Measurements from ENCODE around the gene SDCBP2. TPM values are rescaled to one million over a fixed set of nuclear protein-coding genes. Genes with fewer than 3 reads are reported as not detected.

Gene SDCBP2
- total RNA-seq, 4 donors from 2014 or later, result 90.2 to 175 (median 134) TPM

- TF ChIP-seq POLR2A (IDR thresholded peaks at IDR 0.05) (no peak), CTCF (IDR thresholded peaks at IDR 0.05) (no peak)
- peaks cover 0 to 9% (median 7%) of the 10 kb centered on the region in 3 donors for H3K4me1 ChIP-seq
- no peaks in the 10 kb centered on the region for H3K27me3 ChIP-seq
- no peak for DNase-seq
- no peaks in the 10 kb centered on the region for H3K9me3 ChIP-seq
- 67 to 72% methylated on average over 9 to 12 of the region's 12 CpGs for WGBS, 2 donors
- intact Hi-C loops (cut with DNase I), result no loop called here
- no peak overlapping the region for H3K27ac ChIP-seq
- H3K36me3 ChIP-seq, result peaks cover 0 to 17% (median 0%) of the 10 kb centered on the region in 3 donors
- no peak overlapping the region for H3K4me3 ChIP-seq
These were observed 26.0 kb downstream of the SDCBP2 start for GRCh38 chr20:1302685-1303541.

DNA sequence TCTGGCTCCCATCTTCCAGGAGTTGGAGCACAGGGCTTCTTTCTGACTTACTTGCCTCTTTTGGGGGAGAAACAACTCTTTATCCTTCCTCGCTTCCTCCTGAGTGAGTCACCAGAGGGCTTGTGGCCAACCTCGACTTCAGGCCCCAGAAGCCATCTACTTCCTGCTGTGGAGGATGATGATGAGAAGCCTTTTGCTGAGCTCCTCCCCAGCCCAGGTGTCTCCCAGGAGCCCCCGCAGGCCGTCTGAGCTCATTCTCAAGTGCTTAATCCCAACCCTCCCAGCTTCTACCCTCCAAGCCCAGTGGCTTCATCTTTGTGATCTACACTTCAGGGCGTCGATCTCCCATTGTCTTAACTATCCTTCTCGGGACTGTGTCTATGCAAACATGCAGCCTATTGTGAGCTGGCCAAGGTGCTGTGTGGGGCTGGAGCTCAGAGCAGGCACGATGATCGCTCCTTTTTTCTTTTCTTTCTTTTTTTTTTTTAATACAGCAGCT, 27.9 kb downstream of the SDCBP2 start:
- Histone ChIP-seq H3K9me3 (no peaks in the 10 kb centered on the region), H3K27ac (no peak overlapping the region), H3K4me3 (no peak overlapping the region), H3K4me1 (peaks cover 0 to 9% (median 7%) of the 10 kb centered on the region in 3 donors), H3K27me3 (no peaks in the 10 kb centered on the region), H3K36me3 (peaks cover 0 to 16% (median 0%) of the 10 kb centered on the region in 3 donors)
- TF ChIP-seq CTCF (IDR thresholded peaks at IDR 0.05) (no peak), POLR2A (IDR thresholded peaks at IDR 0.05) (no peak)
- 42 to 45% methylated on average over 9 of the region's 9 CpGs for WGBS, 2 donors
- intact Hi-C loops (cut with DNase I), result no loop called here
- no peak for DNase-seq

GRCh38 chr20:1300083-1300840, 28.7 kb downstream of the SDCBP2 start:
- H3K4me1 ChIP-seq, result peaks cover 0 to 9% (median 7%) of the 10 kb centered on the region in 3 donors
- H3K9me3 ChIP-seq, result no peaks in the 10 kb centered on the region
- no peak overlapping the region for H3K27ac ChIP-seq
- no peak for TF ChIP-seq POLR2A (IDR thresholded peaks at IDR 0.05)
- TF ChIP-seq CTCF (IDR thresholded peaks at IDR 0.05), result no peak
- H3K4me3 ChIP-seq, result no peak overlapping the region
- intact Hi-C loops (cut with DNase I), result no loop called here
- WGBS, 2 donors, result 84 to 91% methylated on average over 7 to 8 of the region's 18 CpGs
- DNase-seq, result no peak
- H3K27me3 ChIP-seq, result no peaks in the 10 kb centered on the region
- peaks cover 0 to 10% (median 0%) of the 10 kb centered on the region in 3 donors for H3K36me3 ChIP-seq

DNA sequence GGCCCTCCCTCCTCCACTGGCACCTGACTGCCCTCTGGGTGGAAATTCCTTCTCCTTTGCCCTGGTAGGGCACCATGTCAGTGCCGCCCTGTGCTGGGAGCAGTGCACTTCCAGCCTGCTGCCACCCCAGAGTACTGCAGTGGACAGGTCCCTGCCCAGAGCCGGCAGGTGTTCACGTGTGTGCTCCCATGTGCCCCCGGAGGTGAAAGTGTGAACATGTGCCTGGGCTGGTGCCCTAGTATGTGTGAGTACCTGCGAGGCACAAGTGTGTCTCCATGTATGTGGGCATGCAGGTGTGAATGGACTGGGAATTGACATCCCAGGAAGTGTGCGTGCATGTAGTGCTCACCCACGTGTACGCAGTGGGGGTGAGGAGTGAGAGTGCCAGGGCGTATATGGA, 29.4 kb downstream of the SDCBP2 start:
- Histone ChIP-seq H3K4me1 (peaks cover 0 to 9% (median 7%) of the 10 kb centered on the region in 3 donors), H3K27ac (no peak overlapping the region), H3K9me3 (no peaks in the 10 kb centered on the region), H3K4me3 (no peak overlapping the region), H3K36me3 (peaks cover 0 to 5% (median 0%) of the 10 kb centered on the region in 3 donors), H3K27me3 (no peaks in the 10 kb centered on the region)
- DNase-seq, result no peak
- intact Hi-C loops (cut with DNase I), result no loop called here
- WGBS, 2 donors, result 81 to 83% methylated on average over 5 of the region's 9 CpGs
- no peak for TF ChIP-seq POLR2A (IDR thresholded peaks at IDR 0.05)
- TF ChIP-seq CTCF (IDR thresholded peaks at IDR 0.05), result peak in 1 of 6 experiments; percentile 34
